HG02623 (cell line): Measurements from ENCODE around the gene PRUNE1.

ENCODE experiments used
- ATAC-seq: cut with Tn5 transposase; IDR thresholded peaks from one replicate; pipeline ENCODE4 v1.9.1; 2021; ENCODE audit warnings: moderate library complexity; ENCODE audit not compliant: unreplicated experiment

Gene PRUNE1

DNA sequence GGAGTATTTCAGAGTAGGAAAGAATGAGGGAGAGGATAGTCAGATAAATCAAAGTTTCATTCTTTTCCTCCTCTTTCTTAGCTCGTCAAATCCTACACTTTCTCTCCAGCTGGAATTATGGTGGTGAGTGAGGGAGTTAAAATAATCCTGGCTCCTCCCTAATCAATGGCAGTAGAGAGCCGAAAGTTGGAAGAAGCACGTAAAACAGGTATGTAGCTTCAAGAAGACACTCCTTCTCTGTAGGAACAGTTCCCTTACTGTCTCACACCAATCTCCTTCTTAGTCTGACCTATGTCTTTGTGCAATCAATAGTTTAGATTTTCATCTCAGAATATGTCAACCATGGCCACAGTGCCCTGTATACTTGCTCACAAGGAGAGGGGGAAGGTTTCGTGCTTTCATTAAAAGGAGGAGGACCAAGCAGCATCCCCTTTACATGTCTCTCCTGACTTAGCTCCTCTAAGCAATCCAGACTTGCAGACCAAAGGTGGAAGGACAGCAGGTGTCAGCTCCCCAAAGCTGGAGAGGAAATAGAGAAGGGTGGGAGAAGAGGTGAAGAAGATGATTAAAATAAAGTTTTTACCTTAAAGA is 2.4 kb upstream of the PRUNE1 start:
- no peak for ATAC-seq

DNA sequence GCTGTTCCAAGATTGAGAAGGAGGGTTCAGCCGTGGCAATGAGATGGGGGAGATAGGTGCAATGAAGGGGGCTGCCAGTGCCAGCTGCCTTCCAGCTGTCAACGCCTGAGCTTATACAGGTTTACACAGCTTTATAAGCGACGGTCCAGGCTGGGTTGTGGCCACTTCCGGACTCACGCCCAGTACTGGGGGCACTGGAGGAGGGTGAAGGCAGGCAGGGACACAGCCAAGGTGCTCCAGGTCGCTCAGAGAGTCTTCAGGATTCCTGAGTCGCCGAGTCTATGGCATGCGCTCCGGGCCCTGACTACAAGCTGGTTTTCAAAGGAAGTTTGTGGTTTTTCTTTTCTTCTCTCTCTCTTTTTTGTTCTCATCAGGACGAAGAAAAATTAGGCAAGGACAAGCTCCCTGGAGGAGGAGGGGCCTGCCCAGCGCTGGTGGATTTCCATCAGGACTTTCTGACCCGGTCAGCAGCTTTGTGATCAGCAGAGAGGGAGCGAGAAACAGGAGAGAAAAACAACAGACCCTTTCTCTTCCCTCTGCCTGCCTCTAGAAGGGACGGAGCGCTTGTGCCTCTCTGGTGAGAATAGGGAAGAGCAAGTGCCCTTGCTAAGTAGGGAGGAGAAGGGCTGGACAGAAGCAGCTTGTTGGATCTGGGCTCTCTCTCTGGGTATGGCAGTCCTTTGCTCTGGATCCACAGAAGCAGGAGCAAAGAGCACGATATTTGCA is 1.8 kb upstream of the PRUNE1 start, which contains the start of gene MINDY1:
Gene MINDY1 (minus strand): TSS at position 576 of the 726 bp plus-strand sequence. CDS start 4,285 bp downstream, outside the sequence.
- ATAC-seq = no peak

DNA sequence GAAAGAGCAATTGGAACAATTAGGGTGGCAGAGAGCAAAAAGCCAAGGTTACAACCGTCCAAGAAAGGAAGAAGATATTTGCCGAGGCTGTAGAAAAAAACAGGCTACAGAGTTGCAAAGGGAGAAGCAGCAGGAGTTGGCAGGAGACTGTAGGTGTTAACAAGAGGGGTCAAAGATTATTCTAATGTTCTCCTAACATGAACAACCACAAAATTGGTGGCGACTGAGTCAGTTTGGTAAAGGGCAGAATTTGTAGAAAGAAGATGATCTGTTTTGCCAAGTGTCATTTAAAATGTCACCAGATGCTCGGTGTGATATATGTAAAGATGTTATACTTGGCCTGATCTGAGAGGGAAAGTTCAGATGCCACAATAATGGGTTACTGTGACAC is 401 bp upstream of the PRUNE1 start:
- ATAC-seq = no peak

DNA sequence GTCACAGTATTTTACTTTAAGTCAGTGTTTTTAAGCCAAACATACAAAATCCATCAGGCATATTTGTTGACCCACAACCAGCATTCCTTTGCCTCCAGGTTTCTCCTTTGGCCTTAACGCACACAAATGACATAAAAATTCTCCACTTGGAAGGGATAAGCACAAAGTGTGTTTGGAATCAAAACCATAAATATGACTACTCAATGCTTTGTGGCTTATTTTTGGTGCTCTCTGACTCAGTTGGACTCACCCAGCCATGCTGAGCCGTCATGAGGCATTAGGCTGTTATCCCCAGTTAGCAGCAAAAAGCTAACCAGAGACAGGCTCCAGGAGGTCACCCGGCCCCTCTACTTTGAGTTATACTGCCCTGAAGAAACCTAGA is 948 bp downstream of the PRUNE1 start:
- no peak for ATAC-seq

DNA sequence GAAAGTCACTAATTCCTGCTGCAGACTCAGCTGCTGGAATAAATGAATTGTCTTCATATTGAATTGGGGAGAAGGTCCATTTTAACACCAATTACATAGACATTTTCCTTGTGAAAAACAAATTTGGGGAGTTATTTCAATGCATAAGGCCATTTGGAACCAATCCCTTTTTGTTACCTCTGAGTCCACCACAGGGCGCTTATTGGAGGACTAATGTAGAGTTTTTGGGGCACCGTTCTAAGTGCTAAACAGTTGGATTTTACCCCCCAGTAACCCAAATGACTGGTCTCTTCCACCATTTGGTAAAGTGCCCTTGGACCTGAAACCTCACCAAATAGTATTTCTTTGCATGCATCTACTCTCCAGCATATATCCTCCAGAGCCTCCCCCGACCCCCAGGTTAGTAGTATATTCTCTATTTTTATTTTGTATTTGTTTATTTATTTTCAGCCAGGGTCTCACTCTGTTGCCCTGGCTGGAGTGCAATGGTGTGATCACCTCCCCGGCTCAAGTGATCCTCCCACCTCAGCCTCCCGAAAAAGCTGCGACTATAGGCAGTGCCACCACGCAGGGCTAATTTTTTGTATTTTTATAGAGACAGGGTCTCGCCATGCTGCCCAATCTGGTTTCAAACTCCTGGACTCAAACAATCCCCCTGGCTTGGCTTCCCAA is 1.6 kb downstream of the PRUNE1 start:
- ATAC-seq = no peak

DNA sequence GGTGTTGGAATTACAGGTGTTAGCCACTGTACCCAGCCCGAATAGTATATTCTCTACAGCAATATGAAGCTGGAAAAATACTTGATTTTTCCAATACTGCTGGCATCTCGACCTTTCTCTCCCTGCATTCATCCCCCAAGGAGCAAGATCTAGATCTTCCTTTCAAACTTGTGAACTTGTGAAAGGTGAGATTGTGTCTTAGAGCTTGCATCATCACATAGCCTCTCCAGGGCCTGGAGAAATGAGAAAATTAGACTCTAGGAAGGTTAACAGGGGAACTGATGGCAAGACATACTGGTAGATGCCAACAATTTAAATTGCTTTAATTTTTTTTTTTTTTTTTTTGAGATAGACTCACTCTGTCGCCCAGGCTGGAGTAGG is 2.1 kb downstream of the PRUNE1 start:
- no peak for ATAC-seq

DNA sequence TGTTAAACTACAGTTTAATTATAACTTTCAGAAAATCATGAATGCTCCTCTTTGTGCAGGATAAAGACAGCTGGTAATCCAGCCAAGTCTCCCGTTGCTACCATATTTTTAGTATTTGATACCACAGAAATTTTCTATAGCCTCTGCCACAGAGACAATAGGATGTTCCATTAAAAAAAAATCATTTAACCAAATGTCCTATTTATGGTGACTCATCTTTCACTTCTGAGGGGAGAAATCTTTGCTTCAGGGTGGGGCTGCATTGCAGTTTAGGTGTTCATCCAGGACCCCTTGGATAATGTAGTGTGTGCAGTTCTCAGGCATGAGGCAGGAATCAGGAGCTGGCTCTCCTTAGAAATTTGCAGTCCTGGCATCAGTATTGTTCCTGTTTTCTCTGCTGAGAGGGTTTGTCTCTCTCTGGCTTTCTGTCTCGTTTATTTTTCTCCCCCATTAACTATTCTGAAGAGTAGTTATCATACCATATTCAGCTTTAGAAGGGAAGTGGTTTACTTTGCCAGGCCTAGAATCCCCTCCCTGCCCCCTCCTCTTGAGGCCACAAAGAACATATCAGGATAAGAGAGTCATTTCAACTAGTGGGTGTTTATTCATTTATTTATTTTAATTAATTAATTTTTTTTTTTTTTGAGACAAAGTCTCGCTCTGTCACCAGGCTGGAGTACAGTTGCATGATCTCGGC is 3.1 kb downstream of the PRUNE1 start:
- no peak for ATAC-seq

DNA sequence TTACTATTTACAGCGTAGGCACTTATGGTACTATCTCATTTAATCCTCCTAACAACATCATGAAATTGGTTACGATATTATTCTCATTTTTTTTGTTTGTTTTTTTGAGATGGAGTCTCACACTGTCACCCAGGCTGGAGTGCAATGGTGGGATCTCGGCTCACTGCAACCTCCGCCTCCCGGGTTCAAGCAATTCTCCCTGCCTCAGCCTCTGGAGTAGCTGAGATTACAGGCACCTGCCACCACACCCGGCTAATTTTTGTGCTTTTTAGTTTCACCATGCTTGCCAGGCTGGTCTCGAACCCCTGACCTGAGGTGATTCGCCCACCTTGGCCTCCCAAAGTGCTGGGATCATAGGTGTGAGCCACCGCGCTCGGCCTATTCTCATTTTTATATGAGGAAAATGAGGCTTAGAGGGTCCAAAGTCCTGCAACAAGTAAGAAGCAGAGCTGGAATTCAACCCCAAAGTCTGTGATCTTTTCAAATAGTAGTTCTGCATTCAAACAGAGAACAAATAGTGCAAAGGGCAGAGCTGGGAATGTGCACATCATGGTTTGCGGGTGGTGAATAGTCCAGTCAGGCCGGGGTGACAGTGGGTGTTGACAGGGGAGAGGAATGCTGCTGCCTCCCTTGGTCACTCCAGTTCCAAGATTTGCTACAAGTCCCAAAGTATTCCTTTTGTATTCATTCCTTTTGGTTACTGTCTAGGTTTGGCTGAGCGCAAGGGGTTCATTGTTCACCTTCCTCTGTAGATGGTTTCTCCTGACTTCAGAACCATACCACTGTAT is 4.6 kb downstream of the PRUNE1 start:
- ATAC-seq = no peak

DNA sequence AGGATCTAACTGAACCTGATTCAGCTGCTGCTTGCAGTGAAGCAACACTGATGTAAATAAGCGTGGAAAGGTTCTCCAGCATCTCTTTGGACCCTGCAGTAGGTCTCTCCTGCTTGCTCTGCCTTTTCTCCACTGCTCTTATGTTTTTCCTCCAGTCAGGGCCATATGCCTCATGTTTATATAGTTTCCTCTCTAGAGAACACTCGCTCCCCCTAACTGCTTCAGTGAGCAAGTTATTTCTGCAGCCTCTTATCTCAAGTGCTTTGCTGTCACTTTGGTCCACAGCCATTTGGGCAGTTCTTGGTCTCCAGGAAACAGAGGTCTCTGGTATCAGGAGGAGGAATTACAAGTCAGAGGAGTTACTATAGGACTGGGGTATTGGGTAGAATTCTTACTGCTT is 5.3 kb downstream of the PRUNE1 start:
- ATAC-seq = no peak

DNA sequence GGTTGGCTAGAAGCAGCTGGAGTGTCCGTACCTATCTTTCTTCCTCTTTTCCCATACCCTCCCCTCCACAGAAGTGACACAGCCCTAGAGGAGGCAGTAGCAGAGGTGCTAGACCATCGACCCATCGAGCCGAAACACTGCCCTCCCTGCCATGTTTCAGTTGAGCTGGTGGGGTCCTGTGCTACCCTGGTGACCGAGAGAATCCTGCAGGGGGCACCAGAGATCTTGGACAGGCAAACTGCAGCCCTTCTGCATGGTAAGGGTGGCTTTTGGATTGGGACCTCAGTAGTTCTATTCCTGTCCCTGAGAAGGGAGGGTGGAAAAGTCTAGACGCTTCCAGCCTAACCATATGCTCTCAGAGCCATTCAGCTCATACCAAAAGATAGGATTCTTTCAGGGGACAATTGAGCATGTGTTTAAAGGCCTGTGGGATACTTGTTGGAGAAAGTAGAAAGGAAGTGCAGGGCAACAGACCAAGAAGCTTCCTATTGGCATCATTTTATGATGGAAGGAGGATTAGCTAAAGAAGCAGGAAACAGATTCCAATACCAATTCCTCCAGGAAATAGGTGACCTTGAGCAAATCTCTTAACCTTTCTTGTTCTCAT is 16.4 kb downstream of the PRUNE1 start:
- peak; percentile 57 for ATAC-seq

DNA sequence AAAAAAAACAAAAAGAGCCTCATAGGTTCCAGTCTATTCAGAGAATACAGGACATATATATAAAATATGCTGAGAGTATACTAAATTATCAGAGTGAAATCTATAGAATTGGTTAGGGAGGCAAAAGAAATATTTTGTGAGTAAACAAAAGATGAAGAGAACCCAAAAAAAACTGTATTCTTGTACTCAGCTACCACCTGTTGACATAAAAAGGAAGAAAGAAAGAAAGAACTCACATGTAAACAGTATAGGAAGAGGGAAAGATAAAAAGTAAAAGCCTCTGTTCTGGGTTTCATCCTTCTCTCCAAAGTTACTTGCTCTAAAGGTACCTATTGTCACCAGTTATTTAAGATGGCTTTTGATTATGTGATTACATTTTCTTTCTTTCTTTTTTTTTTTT is 18.2 kb downstream of the PRUNE1 start:
- ATAC-seq = no peak

DNA sequence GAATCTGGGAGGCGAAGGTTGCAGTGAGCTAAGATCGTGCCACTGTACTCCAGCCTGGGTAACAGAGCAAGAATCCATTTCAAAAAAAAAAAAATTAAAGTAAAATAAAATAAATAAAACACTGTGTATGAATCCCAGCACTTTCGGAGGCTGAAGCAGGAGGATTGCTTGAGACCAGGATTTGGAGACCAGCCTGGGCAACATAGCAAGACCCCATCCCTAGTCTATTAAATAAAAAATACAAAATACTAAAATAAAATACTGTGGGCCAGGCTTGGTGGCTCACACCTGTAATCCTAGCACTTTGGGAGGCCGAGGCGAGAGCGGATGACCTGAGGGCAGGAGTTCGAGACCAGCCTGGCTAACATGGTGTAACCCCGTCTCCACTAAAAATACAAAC is 23.9 kb downstream of the PRUNE1 start:
- no peak for ATAC-seq

DNA sequence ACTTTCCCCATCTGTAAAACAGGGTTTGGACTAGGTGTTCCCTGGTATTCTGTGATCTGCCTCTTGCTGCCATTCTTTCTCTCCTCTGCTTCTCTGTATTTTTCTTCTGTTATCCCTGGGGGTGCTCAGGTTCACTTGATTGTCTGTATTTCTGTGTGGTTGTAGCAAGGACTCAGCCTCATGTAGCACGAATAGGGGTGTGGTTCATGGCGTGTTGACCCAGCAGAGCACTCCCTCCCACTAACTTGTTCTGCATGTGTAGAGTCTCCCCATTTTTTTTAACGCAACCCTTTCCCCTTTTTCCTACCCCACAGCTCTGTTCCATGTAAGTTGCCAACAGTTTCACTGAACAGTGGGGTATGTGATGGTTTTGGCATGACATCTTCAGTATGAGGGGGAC is 26.9 kb downstream of the PRUNE1 start:
- ATAC-seq = no peak

DNA sequence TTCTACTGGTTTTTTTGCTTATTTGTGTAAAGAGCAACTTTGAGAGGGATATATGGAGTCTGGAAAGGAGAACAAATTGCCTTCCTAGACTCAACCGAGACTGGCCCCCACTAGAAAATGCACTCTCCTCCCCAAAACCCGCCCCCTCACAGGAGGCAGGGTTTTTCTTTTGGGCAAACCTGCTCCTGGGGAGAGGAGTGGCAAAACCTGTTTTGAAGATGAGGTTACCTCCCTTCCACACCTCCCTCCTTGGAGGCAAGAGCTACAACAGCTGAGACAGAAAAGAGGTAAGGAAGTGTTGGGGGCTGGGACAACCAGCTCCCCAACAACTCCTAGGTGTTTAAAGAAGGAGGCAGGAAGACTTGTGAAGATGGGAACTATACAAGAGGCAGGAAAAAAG is 28.1 kb downstream of the PRUNE1 start, which contains the start of gene BNIPL:
Gene BNIPL (plus strand): TSS at position 231 of the 400 bp plus-strand sequence. CDS start 140 bp downstream, at position 371.
- ATAC-seq = no peak

DNA sequence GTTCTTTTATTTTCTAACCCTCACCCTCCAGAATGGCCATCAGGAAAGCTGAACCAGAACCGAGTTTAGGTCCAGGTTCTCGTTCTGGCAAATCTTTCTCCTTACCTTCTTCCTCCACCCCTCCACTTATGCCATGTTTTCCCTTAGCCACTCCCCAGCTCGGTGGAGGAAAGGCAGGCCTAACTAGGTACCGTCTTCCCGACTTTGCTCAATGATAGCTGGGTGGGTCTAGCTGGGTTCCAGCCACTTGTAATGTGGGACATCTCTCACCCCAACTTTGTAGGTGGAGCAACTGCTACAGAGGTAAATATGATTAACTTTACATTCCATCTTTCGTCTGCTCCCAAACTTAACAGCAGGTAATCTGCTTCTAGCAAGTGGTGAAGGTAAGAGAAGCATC is 28.8 kb downstream of the PRUNE1 start:
- ATAC-seq = no peak

DNA sequence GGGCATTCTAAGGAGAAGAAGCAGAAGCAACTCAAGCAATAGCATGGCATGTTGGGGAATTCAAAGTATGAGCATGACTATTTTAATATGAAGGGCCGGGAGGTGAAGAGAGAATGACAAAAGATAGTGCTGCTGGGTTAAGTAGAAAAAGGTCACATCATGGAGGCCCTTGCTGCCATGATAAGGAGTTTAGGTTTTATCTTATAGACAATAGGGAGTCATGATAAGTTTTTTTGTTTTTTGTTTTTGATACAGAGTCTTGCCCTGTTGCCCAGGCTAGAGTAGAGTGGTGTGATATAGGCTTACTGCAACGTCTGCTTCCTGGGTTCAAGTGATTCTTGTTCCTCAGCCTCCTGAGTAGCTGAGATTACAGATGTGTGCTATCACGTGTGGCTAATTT is 31.3 kb downstream of the PRUNE1 start:
- ATAC-seq = no peak

DNA sequence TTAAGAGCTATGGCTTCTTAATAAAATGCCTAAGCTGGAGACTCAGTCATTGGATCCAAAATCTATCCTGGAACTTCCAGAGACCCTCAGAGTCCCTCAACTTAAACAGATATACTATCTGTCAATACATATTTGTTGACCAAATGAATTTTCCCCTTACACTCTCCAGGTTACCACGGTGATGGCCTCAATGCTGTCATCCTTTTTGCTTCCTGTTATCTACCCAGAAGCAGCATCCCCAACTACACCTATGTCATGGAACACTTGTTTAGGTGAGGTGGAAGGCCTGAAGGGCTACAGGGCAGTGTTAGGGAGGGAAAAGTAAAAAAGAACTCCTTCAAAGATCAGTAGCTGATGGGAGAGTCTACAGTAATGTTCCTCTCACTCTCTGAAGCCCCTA is 34.9 kb downstream of the PRUNE1 start:
- no peak for ATAC-seq

DNA sequence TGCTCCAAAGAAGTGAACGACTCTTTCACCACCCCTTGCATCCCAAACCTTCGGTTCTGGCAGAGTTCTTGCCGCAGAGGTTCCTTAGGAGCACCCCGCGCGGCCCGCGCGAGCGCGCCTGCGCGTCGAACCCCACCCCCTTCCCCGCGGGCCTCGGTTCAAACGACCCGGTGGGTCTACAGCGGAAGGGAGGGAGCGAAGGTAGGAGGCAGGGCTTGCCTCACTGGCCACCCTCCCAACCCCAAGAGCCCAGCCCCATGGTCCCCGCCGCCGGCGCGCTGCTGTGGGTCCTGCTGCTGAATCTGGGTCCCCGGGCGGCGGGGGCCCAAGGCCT is 39.3 kb downstream of the PRUNE1 start, which contains the start of gene C1orf56:
Gene C1orf56 (plus strand): TSS at position 161 of the 334 bp plus-strand sequence. CDS start 97 bp downstream, at position 258.
- ATAC-seq = peak; percentile 59

DNA sequence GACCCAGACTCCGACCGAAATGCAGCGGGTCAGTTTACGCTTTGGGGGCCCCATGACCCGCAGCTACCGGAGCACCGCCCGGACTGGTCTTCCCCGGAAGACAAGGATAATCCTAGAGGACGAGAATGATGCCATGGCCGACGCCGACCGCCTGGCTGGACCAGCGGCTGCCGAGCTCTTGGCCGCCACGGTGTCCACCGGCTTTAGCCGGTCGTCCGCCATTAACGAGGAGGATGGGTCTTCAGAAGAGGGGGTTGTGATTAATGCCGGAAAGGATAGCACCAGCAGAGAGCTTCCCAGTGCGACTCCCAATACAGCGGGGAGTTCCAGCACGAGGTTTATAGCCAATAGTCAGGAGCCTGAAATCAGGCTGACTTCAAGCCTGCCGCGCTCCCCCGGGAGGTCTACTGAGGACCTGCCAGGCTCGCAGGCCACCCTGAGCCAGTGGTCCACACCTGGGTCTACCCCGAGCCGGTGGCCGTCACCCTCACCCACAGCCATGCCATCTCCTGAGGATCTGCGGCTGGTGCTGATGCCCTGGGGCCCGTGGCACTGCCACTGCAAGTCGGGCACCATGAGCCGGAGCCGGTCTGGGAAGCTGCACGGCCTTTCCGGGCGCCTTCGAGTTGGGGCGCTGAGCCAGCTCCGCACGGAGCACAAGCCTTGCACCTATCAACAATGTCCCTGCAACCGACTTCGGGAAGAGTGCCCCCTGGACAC is 39.8 kb downstream of the PRUNE1 start:
- peak; percentile 52 for ATAC-seq

DNA sequence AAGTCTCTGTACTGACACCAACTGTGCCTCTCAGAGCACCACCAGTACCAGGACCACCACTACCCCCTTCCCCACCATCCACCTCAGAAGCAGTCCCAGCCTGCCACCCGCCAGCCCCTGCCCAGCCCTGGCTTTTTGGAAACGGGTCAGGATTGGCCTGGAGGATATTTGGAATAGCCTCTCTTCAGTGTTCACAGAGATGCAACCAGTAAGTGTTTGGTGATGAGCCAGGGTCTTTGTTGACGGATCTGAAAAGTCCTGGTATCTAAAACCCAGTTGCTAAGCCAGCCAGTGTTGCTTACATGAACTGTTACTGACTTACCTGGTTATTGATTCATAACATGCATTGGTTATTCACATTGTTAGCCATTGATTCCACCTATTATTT is 40.4 kb downstream of the PRUNE1 start:
- ATAC-seq = no peak
